ENCODE data around the gene HOMER2.
"Not testable (repeated sequence)": the region's sequence is repeated elsewhere in the genome, so short reads cannot be mapped to it uniquely, and the experiment has no call there.

HOMER2 gene

DNA sequence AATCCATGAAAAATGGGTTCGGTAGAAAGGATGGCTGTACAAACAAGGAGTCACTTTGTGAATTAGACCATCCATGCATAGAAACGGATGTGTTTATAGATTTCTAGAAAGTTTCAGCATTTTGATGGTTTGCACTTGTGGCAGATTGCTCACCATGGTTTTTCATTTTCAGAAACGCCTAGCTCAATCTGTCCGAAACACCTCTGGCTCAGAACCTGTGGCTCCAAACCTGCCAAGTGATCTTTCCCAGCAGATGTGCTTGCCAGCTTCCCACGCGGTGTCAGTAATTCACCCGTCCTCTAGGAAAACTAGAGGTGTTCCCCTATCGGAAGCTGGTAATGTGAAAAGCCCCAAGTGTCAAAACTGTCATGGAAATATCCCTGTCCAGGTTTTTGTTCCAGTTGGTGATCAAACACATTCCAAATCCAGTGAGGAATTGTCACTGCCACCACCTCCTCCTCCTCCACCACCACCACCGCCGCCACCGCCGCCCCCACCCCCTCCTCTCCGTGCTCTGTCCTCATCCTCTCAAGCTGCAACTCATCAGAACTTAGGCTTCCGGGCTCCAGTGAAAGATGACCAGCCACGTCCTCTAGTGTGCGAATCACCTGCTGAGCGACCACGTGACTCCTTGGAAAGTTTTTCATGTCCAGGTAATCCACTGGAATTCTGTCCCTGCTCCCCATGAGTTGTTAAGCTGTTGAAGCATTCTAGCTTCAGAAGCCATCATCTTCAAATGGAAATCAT, 121.9 kb downstream of the HOMER2 start:
- no peak for DNase-seq

- no peak for DNase-seq
Measured at GRCh38 chr15:82829234-82829633, 123.3 kb downstream of the HOMER2 start.

DNA sequence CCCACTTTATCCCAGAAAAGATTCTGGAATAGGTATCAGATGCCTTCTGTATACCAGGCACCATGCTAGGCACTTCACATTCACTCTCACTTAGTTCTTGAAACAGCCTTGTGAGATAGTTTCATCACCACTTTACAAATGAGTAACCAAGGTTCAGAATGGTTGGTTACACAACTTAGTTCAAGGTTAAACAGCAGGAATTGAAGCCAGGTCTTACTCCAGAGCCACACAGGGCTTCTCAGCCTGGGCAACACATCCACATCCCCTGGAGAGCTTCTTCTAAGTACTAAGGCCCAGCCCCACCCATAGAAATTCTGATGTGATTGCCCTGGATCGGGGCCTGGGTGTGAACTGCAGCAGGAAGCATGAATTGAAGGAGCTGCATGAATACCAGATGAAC, 124.4 kb downstream of the HOMER2 start:
- DNase-seq = no peak

DNA sequence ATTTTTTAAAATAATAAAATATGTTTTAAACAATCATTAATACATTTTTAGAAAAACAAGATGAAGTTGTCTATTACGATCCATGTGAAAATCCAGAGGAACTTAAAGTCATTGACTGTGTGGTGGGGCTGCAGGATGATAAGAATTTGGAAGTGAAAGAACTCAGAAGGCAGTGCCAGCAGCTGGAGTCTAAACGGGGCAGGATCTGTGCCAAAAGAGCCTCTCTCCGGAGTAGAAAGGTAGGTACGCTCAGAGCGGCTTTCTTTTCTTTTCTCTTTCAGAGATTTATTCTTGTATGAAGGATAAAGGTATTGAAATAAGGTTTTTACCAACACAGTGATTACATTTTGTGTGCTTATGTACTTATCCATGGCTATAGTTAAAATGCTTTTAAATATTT, 129.5 kb downstream of the HOMER2 start:
- no peak for DNase-seq

GRCh38 chr15:82821851-82822250, 130.7 kb downstream of the HOMER2 start:
- DNase-seq = not testable (repeated sequence)

GRCh38 chr15:82821396-82821795, 131.1 kb downstream of the HOMER2 start:
- not testable (repeated sequence) for DNase-seq

- no peak for DNase-seq
Measured at GRCh38 chr15:82820128-82820527, 132.4 kb downstream of the HOMER2 start.

DNA sequence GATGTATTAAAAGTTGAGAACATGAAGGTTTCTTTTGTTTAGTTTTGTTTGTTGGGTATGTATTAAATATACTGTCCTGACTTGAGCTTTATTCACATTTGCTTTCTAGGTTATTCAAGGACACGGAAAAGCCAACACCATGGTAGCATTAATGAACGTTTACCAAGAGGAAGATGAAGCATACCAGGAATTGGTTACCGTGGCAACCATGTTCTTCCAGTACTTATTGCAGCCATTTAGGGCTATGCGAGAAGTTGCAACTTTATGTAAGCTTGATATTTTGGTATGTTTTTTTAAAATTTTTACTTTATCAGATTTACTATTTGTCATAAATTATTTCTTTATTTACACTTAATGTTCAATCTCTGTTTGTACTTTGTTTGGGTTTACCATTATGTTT, 139.5 kb downstream of the HOMER2 start:
- no peak for DNase-seq

GRCh38 chr15:82810890-82811426, 141.6 kb downstream of the HOMER2 start:
- DNase-seq = peak; percentile 53

DNA sequence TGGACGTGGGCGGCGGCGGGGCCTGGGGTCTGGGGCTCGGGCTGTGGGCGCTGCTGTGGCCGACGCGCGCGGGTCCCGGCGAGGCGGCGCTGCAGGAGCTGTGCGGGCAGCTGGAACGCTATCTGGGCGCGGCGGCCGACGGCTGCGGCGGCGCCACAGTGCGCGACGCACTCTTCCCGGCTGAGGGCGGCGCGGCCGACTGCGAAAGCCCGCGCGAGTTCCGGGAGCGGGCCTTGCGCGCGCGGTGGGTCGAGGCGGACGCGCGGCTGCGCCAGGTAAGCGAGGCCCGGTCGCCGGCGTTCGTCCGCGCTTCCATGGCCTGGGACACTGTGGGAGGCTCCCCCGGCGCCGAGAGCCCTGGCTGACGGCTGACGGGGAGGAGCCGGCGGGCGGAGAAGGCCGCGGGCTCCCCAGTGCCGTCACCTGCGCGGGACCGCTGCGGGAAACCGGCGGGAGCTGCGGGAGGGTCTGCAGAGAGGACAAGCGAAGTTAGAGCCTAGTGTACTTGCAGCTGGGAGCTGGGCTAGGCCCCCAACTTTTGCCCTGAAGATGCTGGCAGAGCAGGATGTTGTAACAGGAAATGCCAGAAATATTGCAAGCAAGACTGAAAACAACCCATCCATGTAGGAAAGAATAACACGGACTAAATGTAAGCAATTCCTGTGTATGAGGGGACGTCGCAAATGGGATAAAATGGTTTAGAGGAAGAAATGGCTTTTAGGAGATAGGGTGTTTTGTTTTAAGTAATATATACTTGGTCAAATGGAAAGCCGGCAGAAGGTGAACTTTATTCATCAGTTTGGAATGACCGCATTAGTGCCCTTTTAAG, 142.2 kb downstream of the HOMER2 start:
- DNase-seq = peak; percentile 47

DNA sequence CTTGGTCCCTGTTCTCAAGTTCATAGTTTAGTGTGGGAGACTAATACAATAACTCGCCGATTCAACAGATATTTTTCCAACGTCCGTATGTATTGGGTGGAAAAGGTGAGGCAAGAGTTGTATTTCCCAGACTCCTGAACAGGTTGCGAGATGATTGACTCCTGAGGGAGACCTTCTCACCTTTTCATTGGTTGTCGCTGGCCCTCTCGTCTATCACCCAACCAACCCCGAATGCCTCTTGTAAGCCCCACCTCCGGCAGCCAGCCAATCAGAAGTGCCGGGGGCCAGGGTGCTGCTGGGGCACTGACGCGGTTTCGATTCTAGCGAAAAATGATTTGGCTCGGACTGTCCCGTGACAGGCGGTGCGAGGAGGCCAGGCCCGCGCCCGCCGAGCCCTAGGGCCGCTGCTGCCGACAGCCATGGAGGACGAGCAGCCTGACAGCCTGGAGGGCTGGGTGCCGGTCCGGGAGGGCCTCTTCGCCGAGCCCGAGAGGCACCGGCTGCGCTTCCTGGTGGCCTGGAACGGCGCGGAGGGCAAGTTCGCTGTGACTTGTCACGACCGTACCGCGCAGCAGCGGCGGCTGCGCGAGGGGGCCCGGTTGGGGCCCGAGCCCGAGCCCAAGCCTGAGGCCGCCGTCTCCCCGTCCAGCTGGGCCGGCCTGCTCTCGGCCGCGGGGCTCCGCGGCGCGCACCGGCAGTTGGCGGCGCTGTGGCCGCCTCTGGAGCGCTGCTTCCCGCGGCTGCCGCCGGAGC, 143.0 kb downstream of the HOMER2 start, which contains the start of gene WHAMM:
WHAMM (plus strand) TSS at position 321 of the 753 bp plus-strand sequence; CDS start at position 420, 99 bp downstream.
- DNase-seq = peak; percentile 96

DNA sequence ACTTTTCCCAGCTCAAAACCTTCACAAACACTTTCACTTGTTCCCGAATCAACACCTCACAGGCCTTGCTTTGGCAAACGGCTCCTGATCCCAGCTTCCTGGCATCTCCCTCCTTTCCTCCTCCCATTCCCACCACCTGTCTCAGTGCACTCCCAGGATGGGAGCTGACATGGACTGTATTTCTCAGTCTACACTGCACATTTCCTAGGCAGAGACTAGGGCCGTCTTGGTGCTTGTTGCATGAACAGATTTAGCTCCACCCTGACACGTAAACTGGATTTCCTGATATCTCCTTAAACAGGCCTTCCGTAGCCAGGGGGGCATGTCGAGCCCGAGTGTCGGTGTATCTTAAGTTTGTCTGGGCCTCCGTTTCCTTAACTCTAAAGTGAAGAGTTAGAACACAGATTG, 143.9 kb downstream of the HOMER2 start:
- no peak for DNase-seq

- DNase-seq = no peak
Measured at GRCh38 chr15:82807920-82808633, 144.4 kb downstream of the HOMER2 start.

DNA sequence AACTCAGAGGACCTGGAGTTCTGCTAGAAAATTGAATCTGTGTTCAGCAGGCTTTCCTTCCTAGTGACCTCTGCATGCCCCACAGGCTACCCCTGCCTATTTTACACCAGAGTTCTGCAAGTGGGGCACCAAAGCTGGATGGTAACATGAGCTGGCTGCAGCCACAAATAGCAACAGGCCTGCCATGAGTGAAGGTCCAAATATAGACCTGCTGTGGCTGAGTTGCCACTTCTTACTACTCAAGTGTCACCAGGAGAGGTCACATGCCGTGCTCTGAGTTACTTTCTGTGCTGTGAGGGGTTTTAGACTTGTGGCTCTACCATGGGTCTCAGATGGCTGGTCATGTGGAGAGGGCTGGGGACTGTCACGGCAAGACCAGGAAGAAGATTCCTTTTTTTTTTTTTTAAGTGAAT, 146.5 kb downstream of the HOMER2 start, which contains the start of gene FSD2:
FSD2 (minus strand) TSS at position 76 of the 413 bp plus-strand sequence. CDS start 18,679 bp downstream, outside the sequence.
- no peak for DNase-seq

DNA sequence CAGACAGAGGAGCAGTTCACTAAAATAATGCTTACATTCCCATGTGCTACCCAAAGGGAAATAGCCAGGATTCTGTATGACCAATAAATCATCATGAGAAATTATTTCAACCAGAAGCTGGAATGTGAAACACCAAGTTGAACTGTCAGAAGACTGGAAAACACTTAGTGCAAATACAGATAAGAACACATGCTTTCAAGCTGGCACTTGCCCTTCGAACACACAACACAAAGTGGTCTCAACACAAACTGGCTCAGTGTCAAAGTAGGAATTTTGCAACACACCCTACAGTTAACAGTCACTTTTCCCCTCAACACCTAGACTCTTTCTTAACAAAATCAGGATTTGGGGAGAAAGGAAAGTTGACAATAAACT, 148.0 kb downstream of the HOMER2 start:
- DNase-seq = no peak

- DNase-seq = no peak
Measured at GRCh38 chr15:82803793-82804574, 148.5 kb downstream of the HOMER2 start.

GRCh38 chr15:82802497-82802896, 150.0 kb downstream of the HOMER2 start:
- DNase-seq = no peak

GRCh38 chr15:82799183-82799841, 153.2 kb downstream of the HOMER2 start:
- DNase-seq = no peak
